Activated CD8-positive, alpha-beta T cell treated with anti-CD3 and anti-CD28 coated beads for 36 hours (primary cell): ENCODE data around the gene RTN4RL1. TPM values are rescaled to one million over a fixed set of nuclear protein-coding genes. Genes with fewer than 3 reads are reported as not detected.

Experiments
- ATAC-seq: fragments of 200-7000 bp; cut with Tn5 transposase; one replicate; pipeline ENCODE4 v1.10.0; 2021; ENCODE audit warnings: mild to moderate bottlenecking, moderate library complexity
- CTCF ChIA-PET: fragments of 350-600 bp; sonication (Branson Sonifier 250); formaldehyde crosslinking; loops from one replicate; lab custom pipeline; 2021; ENCODE audit warnings: antibody characterized with exemption; lab: Charles Lee
- POLR2A ChIA-PET: fragments of 350-600 bp; sonication (Branson Sonifier 250); formaldehyde crosslinking; loops from one replicate; lab custom pipeline; 2021; ENCODE audit warnings: antibody characterized with exemption; lab: Charles Lee
- DNase-seq: peaks from one replicate; pipeline ENCODE4 v3.0.0-alpha.2; 2020
- H3K27ac Mint-ChIP-seq: one replicate; pipeline ENCODE4 v1.8.0; 2021; ENCODE audit warnings: mild to moderate bottlenecking, mixed read lengths
- H3K27me3 Mint-ChIP-seq: one replicate; pipeline ENCODE4 v1.8.0; 2021; ENCODE audit warnings: mixed read lengths
- H3K36me3 Mint-ChIP-seq: one replicate; pipeline ENCODE4 v1.8.0; 2021; ENCODE audit warnings: low read depth, mixed read lengths
- H3K4me1 Mint-ChIP-seq: one replicate; pipeline ENCODE4 v1.8.0; 2021; ENCODE audit warnings: low read depth, mixed read lengths
- H3K4me3 Mint-ChIP-seq: one replicate; pipeline ENCODE4 v1.8.0; 2021; ENCODE audit warnings: mild to moderate bottlenecking, moderate library complexity, mixed read lengths
- H3K9me3 Mint-ChIP-seq: one replicate; pipeline ENCODE4 v1.8.0; 2021; ENCODE audit warnings: mixed read lengths
- CTCF ChIP-seq: fragments of 200-600 bp; IDR thresholded peaks from one replicate; pipeline ENCODE4 v1.8.0; 2022; ENCODE audit warnings: antibody characterized with exemption, mild to moderate bottlenecking
- intact Hi-C: fragments of 100-400 bp; cut with micrococcal nuclease; formaldehyde crosslinking; loops from one replicate; pipeline ENCODE4 v1.10.0; 2022
- total RNA-seq, 2 experiments: library from RNA; stranded (reverse); gene quantifications; one replicate each; pipeline ENCODE4 v1.2.3, GENCODE V29; 2021

RTN4RL1 gene
- total RNA-seq, 2 experiments from 2014 or later, result 0.27 to 0.49 TPM

GRCh38 chr17:2067048-2067561, 42.0 kb upstream of the RTN4RL1 start:
- peaks cover 48% of the 10 kb centered on the region for H3K4me1 Mint-ChIP-seq
- intact Hi-C loops, result no loop called here
- H3K36me3 Mint-ChIP-seq, result peaks cover 76% of the 10 kb centered on the region
- no peaks in the 10 kb centered on the region for H3K9me3 Mint-ChIP-seq
- H3K27me3 Mint-ChIP-seq, result no peaks in the 10 kb centered on the region
- no peak overlapping the region for H3K27ac Mint-ChIP-seq
- no peak for ATAC-seq
- ChIA-PET POLR2A (interaction anchor here (0.6 to 5.4 kb wide), 3 partner anchors 10 to 104 kb away, joined by 4 to 46 read pairs (median 5); partner anchors contain the start of gene HIC1), CTCF (interaction anchor here (0.6 to 10.3 kb wide), 4 partner anchors 10 to 202 kb away, joined by 3 to 121 read pairs (median 10); partner anchors contain the start of gene HIC1)
- DNase-seq, result no peak
- no peak for TF ChIP-seq CTCF
- peak overlapping the region; percentile 24 for H3K4me3 Mint-ChIP-seq

- peaks cover 74% of the 10 kb centered on the region for H3K36me3 Mint-ChIP-seq
- DNase-seq (no peak), ATAC-seq (no peak)
- ChIA-PET CTCF (interaction anchor here (0.8 to 10.3 kb wide), 10 partner anchors 9 to 180 kb away, joined by 3 to 121 read pairs (median 4); partner anchors contain the start of gene HIC1), POLR2A (interaction anchor here (1.0 to 1.4 kb wide), 4 partner anchors 9 to 200 kb away, joined by 3 to 4 read pairs (median 4); no protein-coding TSS in a partner anchor)
- peaks cover 39% of the 10 kb centered on the region for H3K4me1 Mint-ChIP-seq
- H3K4me3 Mint-ChIP-seq, result no peak overlapping the region
- intact Hi-C loops, result no loop called here
- no peaks in the 10 kb centered on the region for H3K27me3 Mint-ChIP-seq
- no peak for TF ChIP-seq CTCF
- no peak overlapping the region for H3K27ac Mint-ChIP-seq
- no peaks in the 10 kb centered on the region for H3K9me3 Mint-ChIP-seq
Observed at GRCh38 chr17:2065949-2066400, 40.8 kb upstream of the RTN4RL1 start.

- peak; percentile 89 for DNase-seq
- H3K27ac Mint-ChIP-seq, result peak overlapping the region; percentile 41
- no peaks in the 10 kb centered on the region for H3K27me3 Mint-ChIP-seq
- TF ChIP-seq CTCF, result peak; percentile 71
- H3K4me3 Mint-ChIP-seq, result no peak overlapping the region
- H3K4me1 Mint-ChIP-seq, result peaks cover 38% of the 10 kb centered on the region
- H3K9me3 Mint-ChIP-seq, result no peaks in the 10 kb centered on the region
- ChIA-PET CTCF (interaction anchor here (0.8 to 10.3 kb wide), 9 partner anchors 9 to 180 kb away, joined by 3 to 121 read pairs (median 3); partner anchors contain the start of gene HIC1), POLR2A (interaction anchor here (0.6 to 1.4 kb wide), 6 partner anchors 8 to 201 kb away, joined by 3 to 4 read pairs (median 4); no protein-coding TSS in a partner anchor)
- H3K36me3 Mint-ChIP-seq, result peaks cover 75% of the 10 kb centered on the region
- ATAC-seq, result peak; percentile 77
- intact Hi-C loops, result no loop called here
Observed at GRCh38 chr17:2064980-2065785, 40.0 kb upstream of the RTN4RL1 start.

- intact Hi-C loops, result no loop called here
- TF ChIP-seq CTCF, result no peak
- H3K4me1 Mint-ChIP-seq, result peaks cover 35% of the 10 kb centered on the region
- no peak for ATAC-seq
- peaks cover 74% of the 10 kb centered on the region for H3K36me3 Mint-ChIP-seq
- H3K9me3 Mint-ChIP-seq, result no peaks in the 10 kb centered on the region
- no peak for DNase-seq
- H3K27ac Mint-ChIP-seq, result peak overlapping the region; percentile 41
- ChIA-PET CTCF (interaction anchor here (1.1 to 10.3 kb wide), 6 partner anchors 8 to 181 kb away, joined by 3 to 121 read pairs (median 6); partner anchors contain the start of gene HIC1), POLR2A (interaction anchor here (0.6 to 1.4 kb wide), 3 partner anchors 8 to 34 kb away, joined by 3 to 4 read pairs (median 4); no protein-coding TSS in a partner anchor)
- no peaks in the 10 kb centered on the region for H3K27me3 Mint-ChIP-seq
- H3K4me3 Mint-ChIP-seq, result no peak overlapping the region
Observed at GRCh38 chr17:2064520-2064971, 39.4 kb upstream of the RTN4RL1 start.
